ENCODE measurements around the gene PRDX5. TPM values are rescaled to one million over a fixed set of nuclear protein-coding genes. Genes with fewer than 3 reads are reported as not detected.
"Not testable (repeated sequence)": the region's sequence is repeated elsewhere in the genome, so short reads cannot be mapped to it uniquely, and the experiment has no call there.

Gene PRDX5
- total RNA-seq, 1 donor from 2014 or later = 119 TPM

GRCh38 chr11:64321026-64321425 lies 3.1 kb downstream of the PRDX5 start:
- intact Hi-C loops (cut with micrococcal nuclease) = no loop called here

GRCh38 chr11:64321533-64321932 lies 3.6 kb downstream of the PRDX5 start:
- intact Hi-C loops (cut with micrococcal nuclease) = no loop called here

DNA sequence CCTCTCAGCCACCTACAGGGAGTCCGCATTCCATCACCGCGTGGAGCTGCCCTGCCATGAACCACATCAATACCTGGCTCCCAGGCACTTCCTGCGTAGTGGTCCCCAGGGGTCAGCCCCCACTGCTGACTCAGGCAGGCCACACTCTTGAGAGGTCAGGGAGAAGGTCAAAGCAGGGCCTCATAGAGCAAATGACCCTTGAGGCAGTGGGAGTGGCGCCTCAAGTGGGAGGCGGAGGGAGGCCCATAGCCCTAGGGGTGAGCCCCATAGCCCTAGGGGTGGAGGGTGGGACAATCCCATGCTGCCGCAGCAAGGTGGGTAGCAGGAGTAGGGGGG lies 5.0 kb downstream of the PRDX5 start:
- intact Hi-C loops (cut with micrococcal nuclease) = no loop called here

DNA sequence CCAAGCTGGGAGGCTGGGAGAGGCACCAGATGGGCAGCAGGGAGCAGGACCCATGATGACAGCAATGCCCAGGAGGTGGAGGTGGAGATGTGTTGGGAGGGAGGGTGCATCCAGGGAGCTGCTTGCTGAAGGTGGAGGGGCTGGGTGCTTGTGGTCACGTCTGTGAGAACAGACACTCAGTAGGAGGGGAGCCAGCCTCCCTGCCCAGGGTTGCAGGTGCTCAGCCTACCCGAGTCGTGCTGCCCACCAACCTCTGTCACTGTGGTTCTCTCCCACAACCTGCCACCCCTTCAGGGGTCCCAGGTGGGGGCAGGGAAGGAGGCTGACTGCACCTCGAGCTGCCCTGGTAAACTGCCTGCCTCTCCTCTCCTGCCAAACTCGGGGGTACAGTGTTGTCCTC lies 5.5 kb downstream of the PRDX5 start:
- intact Hi-C loops (cut with micrococcal nuclease) = no loop called here

- intact Hi-C loops (cut with micrococcal nuclease) = not testable (repeated sequence)
These were observed 6.1 kb downstream of the PRDX5 start for GRCh38 chr11:64323984-64324383.

GRCh38 chr11:64324692-64325469 lies 7.0 kb downstream of the PRDX5 start:
- intact Hi-C loops (cut with micrococcal nuclease) = no loop called here

DNA sequence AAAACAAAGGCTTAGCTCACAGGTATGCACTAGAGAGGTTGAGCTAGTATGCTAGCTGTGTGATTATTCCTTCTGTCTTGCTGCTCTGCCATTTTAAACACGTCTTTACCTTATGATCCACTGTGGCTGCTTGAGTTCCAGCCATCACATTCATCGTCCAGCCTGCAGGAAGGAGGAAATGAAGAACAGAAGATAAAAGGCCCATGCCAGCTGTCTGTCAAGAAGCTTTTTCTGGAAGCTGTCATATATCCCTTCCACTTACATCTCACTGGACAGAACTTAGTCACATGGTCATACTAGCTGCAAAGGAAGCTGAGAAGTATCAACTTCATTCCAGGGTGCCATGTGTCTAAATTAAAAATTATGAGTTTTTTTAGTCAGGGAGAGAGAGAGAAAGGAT lies 9.5 kb downstream of the PRDX5 start:
- intact Hi-C loops (cut with micrococcal nuclease) = no loop called here

- intact Hi-C loops (cut with micrococcal nuclease) = no loop called here
These were observed 10.1 kb downstream of the PRDX5 start for GRCh38 chr11:64327993-64328392.

GRCh38 chr11:64330888-64331287 lies 13.0 kb downstream of the PRDX5 start:
- intact Hi-C loops (cut with micrococcal nuclease) = loop anchor here (1.0 kb wide), 1 partner anchor 14 kb away; the partner anchor contains the start of gene TRMT112

- intact Hi-C loops (cut with micrococcal nuclease) = loop anchor here (1.0 kb wide), 1 partner anchor 14 kb away; the partner anchor contains the start of gene TRMT112
These were observed 13.8 kb downstream of the PRDX5 start for GRCh38 chr11:64331569-64332371.

GRCh38 chr11:64333556-64333955 lies 15.6 kb downstream of the PRDX5 start:
- intact Hi-C loops (cut with micrococcal nuclease) = no loop called here

DNA sequence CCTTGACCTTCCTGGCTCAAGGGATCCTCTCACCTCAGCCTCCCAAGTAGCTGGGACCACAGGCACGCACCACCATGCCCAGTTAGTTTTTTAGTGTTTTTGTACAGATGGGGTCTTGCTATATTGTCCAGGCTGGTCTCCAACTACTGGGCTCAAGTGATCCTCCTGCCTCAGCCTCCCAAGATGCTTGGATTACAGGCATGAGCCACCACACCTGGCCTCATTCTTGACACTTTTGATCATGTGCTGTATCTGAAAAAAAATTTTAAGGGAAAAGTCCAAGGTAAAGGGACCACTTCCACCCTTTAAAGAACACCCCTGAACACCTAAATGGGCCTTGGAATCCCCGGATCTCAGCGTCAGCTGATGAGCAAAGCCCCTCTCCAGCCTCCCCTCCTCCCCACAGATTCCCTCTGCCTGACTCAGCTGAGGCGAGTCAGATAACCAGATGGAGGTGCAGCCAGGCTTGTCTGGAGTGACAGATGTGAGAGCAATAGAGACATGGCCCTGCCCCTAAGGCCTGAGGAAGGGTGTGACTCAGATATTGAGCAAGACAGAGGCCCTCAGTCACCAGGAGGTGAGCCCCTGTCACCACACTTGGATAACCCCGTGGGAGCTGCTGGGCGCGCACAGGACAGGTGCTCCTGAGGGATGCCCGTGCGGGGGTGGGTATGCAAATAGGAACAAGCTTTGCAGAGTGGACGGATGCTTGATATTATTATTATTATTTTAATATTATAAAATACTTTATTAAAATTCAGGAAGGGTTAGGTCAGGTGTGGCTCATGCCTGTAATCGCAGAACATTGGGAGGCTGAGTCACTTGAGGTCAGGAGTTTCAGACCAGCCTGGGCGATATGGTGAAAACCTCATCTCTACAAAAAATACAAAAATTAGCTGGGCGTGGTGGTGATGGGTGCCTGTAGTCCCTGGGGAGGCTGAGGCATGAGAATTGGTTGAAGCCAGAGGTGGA lies 17.1 kb downstream of the PRDX5 start:
- intact Hi-C loops (cut with micrococcal nuclease) = no loop called here

GRCh38 chr11:64337538-64338249 lies 19.8 kb downstream of the PRDX5 start:
- intact Hi-C loops (cut with micrococcal nuclease) = no loop called here

DNA sequence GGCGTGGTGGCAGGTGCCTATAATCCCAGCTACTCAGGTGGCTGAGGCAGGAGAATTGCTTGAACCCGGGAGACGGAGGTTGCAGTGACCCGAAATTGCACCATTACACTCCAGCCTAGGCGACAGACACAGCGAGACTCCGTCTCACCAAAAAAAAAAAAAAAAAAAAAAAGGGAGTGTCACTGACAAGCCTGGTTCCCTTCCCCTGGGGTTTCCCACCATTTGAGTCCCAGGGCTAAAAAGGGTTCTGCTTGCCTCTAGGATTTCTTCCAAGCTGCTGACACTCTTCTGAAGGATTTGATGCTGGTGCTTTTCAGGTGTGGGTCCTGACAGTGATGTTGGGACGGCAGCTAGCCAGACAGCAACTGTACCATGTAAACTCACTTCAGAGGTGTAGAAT lies 20.8 kb downstream of the PRDX5 start:
- intact Hi-C loops (cut with micrococcal nuclease) = no loop called here

DNA sequence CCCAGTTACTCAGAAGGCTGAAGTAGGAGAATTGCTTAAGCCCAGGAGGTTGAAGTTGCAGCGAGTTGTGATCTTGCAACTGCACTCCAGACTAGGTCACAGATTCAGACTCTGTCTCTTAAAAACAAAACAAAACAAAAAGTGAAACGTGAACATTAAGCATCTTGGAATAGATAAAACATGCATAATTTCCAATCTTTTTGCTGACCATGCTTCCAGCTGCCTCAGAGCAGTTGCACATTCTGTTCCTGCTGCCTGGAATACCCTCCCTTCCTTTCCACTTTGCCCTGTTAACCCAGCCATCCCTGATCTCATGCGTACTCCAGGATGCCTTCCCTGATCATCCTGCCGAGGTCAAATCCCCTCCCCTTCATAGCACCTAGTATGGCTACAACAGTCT lies 21.4 kb downstream of the PRDX5 start:
- intact Hi-C loops (cut with micrococcal nuclease) = no loop called here

DNA sequence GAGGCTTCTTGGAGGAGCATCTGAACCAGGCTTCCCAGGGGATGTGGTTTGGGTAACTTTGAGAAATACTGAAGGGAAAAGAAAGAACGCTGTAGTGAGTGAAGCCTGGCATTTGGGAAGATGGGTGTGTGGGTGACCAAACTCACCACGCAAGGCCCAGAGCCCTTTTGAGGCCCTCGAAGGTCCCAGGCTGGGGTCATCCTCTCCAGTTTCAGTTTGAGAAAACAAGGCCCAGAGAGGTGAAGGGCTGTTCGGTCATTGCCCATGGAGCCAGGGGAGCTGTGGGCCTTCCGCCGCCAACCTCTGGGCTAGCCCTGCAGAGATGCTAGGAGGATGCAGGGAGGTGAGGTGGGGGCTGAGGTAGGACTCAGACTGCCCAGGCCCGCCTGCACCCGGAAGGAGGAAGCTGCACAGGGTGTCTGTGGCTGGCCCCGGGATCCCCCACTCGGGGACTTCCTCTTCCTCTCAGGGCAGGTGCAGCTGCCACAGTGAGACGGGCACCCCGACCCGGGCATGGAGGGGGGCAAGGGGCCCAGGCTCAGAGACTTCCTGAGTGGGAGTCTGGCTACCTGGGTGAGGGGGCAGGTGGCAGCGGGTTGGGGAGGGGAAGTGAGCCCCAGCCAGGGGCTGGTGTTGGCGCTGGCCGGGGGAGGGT lies 22.0 kb downstream of the PRDX5 start, which contains the start of gene CCDC88B:
Gene CCDC88B (plus strand): TSS at position 451 of the 655 bp plus-strand sequence. CDS start 63 bp downstream, at position 514.
- intact Hi-C loops (cut with micrococcal nuclease) = loop anchor here (1.0 kb wide), 1 partner anchor 70 kb away; no protein-coding TSS in a partner anchor

DNA sequence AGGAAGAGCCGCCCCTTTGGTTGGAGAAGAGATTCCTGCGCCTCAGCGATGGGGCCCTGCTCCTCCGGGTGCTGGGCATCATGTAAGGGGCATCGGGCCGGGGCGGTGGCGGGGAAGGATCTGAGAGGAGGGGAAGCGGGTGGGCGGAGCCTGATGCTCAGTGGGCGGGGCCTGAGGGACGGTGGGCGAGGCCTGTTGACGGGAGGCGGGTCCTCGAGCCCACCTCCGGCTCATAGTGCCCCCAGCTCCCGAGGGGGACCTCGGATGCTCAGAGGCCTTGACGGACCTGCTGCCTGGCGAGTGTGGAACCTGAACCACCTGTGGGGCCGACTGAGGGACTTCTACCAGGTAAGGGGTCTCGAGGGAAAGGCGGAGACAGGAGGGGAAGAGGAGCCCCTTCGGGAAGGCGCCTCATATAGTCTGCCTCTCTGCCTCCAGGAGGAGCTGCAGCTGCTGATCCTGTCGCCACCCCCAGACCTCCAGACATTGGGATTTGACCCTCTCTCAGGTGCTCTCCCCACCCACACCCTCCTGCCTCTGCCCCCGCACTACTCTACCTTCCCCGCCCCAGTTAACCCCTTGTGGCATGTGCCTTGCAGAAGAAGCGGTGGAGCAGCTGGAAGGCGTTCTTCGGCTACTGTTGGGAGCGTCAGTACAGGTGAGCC lies 22.9 kb downstream of the PRDX5 start:
- intact Hi-C loops (cut with micrococcal nuclease) = loop anchor here (1.0 kb wide), 1 partner anchor 71 kb away; no protein-coding TSS in a partner anchor

DNA sequence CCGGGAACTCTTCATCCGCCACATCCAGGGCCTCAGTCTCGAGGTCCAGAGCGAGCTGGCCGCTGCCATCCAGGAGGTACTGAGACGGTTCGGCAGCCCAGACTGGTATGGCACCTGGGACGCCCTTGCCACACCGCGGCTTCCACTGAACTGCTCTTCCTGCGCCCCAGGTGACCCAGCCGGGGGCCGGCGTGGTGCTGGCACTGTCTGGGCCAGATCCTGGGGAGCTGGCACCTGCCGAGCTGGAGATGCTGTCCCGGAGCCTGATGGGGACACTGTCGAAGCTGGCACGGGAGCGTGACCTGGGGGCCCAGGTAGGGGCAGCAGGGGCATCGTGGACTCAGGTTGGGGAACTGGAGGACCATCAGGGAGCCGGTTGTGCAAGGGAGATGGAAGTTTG lies 23.5 kb downstream of the PRDX5 start:
- intact Hi-C loops (cut with micrococcal nuclease) = no loop called here

Data from T-helper 2 cell treated with Interferon-gamma antibody and Interleukin-4, amounts not matched to agents 100 ng/mL and 5 ng/mL, for 36 hours (primary cell).